NOMO-1 treated with dmso at 0.1 percent for 144 hours (cell line): ENCODE results near the gene ZBTB40.

Experiments used
- DNase-seq: peaks from one replicate; lab custom pipeline; 2025; ENCODE audit not compliant: unreplicated experiment; lab: John Stamatoyannopoulos, UW

ZBTB40 gene

DNA sequence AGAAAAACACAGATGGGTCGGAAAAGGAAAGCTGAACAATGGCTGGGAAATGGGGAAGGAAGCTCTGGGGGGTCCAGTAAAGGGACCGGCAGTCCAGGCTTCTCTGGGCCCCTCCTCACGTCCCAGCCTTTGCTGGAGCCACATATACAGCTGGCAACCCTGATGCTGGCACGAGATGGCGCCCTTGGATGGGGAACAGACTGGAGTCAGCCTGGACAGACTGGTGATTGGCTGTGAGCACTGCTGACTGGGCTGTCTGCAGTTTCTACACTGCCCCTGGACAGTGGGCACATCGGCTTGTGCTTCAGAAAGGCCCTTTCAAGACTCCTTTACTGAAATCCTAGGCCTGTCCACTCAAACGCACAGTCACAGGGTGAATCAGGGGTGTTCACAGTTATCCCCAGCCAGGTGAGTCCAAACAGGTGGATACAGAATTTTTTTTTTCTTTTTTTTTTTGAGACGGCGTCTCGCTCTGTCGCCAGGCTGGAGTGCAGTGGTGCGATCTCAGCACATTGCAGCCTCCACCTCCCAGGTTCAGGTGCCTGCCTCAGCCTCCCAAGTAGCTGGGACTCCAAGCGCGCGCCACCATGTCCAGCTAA, 31.1 kb upstream of the ZBTB40 start:
- peak; percentile 52 for DNase-seq

DNA sequence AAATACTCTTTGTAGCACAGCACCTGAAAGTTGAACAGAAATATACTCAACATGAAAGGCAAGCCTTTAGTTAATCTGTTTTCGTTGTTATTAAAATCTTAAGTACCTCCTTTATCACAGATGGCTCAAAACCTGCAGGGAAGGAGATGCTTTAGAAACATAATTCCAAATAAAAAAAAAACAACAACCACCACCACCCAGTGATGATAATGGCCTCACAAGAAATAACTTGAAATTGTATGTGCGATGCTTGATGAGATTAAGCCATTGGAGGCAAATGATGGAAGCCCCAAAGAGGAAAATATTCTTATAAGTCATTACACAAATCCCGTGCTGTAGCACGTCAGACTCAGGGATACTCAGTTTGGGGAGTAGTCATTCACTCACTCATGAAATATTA, 24.9 kb upstream of the ZBTB40 start:
- DNase-seq: no peak

DNA sequence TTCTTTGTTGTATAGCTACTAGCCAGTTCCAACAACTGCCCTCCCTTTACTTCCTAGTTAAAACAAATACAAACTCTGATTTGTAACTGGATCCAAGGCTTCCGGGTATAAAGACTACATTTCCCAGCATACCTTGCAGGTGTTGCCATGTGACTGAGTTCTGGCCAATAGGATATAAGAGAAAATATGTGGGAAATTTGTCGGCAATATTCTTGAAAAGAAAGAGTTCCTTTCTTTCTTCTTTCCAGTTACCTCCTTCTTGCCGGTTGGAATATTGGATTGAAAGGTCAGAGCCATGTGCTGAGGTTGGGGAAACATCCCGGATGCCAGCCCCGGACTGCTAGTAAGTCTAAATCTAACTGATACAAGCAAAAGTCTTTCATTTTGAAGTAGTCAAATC, 23.0 kb upstream of the ZBTB40 start:
- no peak for DNase-seq

DNA sequence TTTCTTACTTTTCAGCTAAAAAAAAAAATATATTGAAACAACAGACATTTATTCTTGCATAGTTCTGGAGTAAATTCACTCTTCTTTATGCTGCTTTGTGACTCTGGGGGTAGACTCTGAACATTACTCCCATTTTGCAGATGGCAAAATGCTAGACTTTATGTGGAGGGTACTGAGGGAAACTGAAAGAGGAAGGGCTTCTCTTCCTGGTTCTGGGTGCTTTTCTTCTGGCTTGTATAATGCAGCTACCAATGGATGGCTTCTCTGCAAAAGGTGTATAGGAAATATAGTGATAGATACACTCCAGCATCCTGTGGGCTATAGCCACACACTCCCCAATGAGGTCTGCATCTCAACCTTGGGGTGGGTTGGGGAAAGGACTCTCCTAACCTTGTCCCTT, 19.7 kb upstream of the ZBTB40 start:
- peak; percentile 13 for DNase-seq

DNA sequence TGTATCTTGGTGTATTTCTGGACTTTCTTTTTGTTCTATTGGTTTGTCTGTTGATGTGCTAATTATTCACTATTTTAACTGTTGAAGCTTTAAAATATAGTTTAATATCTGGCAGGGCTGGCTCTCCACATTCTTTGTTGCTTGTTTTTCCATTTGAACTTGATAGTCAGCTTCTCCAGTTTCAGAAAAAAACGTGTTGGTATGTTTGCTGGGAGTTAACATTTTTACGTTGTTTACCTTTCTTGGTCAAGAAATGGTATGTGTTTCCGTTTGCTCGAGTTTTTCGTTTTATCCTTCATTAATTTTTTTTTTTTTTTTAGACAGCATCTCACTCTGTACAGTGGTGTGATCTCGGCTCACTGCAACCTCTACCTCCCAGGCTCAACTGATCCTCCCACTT, 16.9 kb upstream of the ZBTB40 start:
- no peak for DNase-seq

DNA sequence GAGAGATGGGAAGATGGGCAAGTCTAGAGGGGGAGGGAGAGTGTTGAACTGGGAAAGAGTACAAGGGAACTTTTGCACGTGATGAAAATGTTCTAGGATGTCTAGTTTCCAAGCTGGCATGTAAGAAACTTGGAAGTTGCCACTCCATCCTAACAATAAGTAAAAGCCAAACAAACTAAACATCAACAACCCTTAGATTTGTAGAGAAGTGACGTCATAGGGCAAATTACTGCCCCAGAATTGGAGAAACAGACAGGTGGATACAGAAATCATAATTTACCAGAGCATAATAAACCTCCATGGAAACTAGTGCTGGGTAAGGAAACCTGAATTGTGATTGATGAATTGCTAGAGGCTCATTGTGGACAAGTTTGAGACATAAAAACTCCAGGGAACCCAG, 14.7 kb upstream of the ZBTB40 start:
- no peak for DNase-seq

DNA sequence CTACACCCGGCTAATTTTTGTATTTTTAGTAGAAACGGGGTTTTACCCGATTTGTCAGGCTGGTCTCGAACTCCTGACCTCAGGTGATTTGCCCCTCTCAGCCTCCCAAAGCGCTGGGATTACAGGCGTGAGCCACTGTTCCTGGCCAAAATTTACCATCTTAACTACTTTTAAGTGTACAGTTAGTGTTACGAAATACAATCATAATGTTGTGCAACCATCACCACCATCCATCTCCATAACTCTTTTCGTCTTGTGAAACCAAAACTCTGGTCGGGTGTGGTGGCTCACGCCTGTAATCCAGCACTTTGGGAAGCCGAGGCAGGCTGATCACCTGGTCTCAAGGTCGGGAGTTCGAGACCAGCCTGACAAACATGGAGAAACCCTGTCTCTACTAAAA, 14.1 kb upstream of the ZBTB40 start:
- DNase-seq: no peak

DNA sequence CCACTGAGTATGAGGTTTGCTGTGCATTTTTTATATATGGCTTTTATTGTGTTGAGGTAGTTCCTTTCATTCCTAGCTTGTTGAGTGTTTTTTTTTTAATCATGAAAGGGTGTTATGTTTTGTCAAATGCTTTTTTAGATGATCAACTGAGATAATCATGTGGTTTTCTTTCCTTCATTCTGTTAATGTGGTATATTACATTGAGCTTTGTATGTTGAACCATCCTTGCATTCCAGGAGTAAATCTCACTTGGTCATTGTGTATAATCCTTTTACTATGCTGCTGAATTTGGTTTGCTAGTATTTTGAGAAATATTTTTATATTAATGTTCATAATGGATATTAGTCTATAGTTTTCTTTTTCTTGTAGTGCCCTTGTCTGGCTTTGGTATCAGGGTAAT, 11.1 kb upstream of the ZBTB40 start:
- no peak for DNase-seq

DNA sequence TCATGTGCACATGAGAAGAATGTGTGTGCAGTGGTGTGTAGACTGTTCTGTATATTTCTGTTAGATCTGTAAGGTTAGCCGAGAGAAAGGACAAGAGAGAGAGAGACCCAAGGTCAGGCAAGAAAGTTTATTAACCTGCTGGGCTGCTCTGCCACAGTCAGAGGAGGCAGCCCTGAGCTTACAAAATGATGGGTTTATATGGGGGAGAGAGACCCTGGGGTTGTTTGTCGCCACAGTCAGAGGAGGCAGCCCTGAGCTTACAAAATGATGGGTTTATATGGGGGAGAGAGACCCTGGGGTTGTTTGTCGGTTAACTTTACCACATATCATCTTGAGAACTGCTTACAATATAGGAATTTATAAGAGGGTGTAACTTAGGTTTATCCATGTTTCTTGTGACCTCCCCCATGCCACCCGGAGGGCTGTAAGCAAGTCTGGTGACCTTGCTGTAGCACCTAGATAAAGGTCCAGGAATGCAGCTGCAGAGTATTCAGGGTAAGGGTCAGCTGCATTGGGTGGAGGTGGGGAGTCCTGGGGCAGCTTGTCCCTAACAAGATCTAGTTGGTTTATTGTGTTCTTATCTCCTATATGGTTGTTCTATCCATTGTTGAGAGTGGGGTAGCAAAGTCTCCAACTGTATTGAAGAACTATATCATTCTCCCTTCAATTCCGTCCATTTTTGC, 9.3 kb upstream of the ZBTB40 start:
- no peak for DNase-seq

DNA sequence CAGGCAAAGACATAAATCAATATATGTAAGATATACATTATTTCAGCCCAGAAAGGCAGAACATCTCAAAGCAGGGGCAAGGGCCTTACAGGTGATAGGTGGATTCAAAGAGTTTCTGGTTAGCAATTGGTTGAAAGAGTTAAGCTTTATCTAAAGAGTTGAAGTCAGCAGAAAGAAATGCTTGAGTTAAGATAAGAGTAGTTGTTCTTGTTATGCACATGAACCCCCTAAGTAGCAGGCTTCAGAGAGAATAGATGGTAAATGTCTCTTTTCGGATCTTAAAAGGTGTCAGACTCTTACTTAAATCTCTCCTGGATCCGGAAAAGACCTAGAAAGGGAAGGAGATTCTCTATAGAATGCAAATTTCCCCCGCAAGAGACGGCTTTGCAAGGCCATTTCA, 8.3 kb upstream of the ZBTB40 start:
- no peak for DNase-seq

DNA sequence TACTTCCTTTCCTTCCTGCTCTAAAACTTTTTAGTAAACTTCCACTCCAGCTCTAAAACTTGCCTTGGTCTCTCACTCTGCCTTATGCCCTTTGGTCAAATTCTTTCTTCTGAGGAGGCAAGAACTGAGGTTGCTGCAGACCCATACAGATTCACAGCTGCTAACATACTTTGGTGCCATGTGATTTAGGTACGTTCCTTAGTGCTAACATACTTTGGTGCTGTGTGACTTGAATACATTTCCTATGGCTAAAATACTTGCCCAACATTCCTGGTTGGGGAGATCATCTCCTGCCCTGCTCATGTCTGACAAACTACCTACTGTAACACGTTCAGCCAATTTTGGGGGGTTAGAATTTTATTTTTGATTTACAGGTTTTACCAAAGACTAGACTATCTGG, 6.8 kb upstream of the ZBTB40 start:
- DNase-seq: no peak

DNA sequence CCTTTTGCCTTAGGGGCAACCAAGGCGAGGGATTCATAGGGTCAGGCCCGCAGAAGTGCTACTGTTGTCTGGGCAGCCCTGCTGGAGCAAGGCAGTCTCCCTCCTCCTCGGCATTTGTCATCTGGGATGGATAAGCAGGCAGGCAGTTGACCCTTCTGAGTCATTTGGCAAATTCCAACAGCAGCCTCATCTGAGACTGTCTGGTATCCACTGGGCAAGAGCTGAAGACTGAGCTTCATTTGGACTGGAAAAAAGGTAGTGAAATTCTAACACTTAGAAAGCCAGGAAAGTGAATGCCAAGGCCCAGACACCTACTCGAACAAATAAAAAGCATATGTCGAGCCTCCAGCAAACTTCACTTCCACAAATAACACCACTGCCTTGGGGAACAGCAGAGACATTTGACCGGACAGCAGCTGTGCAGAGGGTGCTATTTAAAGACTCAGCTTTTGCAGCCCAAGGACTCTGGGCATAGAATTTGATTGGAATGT, 4.0 kb upstream of the ZBTB40 start:
- no peak for DNase-seq

DNA sequence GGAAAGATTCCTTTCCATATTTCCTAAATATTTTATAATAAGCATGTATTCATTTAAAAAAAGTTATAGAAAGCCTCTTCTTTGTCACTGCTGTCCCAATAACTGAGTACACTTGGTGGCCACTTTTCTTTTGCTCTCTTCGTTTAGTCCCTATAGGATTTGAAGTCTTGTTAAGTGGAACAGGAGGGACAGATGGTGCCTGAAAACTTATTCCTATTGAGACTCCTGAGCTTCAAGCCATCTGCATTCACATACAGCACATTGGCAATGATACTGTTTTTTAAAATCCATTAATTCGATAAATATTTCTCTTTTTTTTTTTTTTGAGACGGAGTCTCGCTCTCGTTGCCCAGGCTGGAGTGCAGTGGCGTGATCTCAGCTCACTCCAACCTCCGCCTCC, 2.0 kb upstream of the ZBTB40 start:
- DNase-seq: no peak

DNA sequence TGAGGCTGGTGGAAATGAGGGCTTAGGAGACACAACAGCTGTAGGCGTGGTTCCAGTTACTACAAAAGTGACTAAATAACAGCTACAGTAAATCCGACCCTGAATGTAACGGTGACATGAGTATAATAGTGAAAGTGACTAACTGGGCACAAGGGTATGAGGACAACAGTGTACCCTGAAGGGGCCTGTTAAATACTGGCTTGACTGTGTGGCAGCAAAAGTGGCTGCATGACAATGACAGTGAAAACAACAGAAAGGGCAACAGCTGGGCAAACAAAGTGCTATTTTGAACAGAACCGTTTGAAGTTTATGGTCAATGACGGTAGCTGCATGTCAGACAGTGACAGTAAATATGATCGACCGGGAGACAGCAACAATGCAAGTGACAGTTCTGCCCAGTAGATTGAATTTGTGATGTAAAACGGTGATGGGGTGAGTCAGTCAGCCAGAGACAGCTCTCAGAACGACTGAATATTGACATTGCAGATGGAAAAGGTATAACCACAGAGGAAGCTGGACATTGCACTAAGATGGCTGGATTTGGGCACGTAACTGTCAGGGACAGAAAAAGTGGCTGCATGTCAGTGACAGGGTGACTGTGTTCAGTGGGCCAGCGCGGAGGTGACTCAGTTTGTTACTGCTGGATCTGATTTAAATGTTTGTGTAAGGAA, 1.2 kb upstream of the ZBTB40 start:
- DNase-seq: no peak

DNA sequence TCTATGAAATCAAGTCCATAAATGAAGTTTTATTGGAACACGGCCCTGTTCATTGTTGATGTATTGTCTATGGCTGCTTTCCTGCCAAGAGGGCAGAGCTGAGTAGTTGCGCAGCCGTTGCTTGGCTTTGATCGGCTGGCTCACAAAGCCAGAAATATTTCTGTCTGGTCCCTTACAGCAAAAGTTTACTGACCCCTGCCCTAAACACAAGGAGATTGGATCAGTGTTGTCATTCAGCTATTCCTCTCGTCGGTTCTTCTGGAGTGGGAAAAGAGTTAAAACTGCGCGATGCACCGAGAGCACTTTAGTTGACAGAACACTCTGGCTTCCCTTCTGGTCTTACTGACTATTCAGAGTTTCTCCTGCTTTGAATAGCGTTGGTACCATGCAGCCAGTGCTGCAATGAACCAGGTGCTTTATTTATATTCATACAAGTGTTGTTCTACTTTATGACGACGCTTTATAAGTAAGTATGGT, 868 bp downstream of the ZBTB40 start:
- DNase-seq: no peak

DNA sequence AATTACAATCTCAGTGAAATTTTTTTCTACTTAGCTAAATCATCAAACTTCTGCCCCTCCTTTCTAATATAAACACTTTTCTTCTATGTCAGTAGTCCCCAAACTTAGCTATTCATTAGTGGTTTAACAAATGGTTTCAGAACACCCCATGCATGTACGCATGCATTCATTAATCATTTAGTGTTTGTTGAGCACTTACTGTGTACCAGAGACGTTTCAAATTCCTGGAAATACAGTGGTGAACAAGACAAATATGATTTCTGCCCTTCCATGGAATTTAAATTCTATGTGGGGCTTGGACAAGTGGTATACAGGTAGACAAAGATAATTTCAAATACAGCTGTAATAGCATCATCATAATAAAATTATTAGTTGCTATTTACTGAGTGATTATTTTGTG, 1.5 kb downstream of the ZBTB40 start:
- no peak for DNase-seq

DNA sequence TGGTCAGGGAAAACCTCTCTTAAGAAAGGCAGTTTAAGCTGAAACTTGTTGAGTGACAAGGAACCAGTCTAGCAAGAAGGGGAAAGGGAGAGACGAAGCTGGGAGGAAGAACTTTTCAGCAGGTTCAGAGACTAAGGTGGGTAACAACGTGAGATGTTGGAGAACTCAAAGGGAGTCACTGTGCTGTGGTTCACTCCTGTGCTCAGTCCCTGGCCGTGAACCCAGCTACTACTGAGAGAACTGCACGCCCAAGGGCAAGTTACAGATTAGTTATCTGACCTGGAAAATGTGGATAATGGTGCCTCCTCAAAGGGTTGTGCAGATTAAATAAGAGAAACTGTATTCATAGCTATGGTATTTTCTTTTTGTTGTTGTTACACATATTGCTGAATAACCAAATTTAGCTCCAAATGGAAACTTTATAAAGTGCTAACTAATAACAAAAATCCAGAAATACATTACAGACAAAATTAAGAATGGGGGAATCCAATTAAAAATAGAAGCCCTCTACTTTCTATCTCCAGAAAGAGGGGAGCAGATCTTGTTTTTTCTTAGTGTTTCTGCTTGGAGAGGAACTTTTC, 2.9 kb downstream of the ZBTB40 start:
- DNase-seq: no peak

DNA sequence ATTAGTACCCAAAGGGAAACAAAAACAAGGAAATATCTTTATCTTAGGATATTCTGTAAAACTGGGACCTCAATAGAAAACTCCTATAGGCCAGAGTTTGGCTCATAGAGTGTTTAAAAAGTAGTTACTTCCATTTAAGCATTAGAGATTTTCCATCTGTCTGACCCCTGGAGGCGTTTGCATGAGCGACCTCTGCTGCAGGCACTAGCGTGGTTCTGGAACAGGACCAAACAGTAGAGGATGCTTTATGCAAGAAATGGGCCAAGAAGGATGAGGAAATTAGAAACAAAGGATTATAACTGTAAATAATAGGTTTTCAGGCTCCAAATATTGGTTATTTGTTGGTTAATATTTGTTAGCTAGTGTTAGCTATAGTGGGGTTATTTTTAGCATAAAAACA, 5.7 kb downstream of the ZBTB40 start:
- no peak for DNase-seq

DNA sequence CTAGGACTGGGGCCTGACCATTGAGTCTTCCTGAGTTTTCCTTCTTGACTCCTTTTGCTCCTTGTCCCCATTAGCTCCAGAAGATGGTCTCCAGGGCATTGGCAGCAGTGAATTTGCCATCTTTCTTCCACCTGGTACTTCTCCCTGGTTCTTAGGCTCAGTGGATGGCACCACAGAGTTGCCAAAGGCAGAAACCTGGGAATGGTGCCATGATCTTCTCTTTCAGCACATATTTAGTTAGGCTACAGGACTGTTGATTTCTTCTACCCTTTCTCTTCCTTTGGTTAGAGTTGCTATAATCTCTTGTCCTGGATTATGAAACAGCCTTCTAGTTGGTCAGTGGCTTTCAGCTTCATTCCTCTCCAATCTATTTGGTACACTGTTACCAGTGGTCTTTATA, 6.2 kb downstream of the ZBTB40 start:
- DNase-seq: no peak

DNA sequence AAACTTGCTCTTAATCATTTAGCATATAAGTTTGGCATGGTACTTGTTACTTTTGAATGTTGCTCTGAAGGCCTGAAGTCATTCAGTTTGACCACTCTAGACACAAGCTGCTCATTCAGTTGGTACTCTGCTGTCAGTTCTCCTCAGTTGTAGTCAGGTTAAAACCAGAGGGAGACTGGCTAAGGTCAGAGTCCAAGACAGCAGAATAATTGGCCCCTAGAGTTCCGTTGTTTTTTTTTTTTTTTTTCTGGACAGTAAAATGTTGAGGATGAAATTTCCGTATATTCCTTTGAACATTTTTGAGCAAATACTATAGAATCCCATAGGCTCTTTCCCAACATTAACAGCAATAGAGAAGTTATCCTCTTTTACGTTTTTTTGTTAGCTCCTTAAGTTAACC, 9.4 kb downstream of the ZBTB40 start:
- DNase-seq: no peak

DNA sequence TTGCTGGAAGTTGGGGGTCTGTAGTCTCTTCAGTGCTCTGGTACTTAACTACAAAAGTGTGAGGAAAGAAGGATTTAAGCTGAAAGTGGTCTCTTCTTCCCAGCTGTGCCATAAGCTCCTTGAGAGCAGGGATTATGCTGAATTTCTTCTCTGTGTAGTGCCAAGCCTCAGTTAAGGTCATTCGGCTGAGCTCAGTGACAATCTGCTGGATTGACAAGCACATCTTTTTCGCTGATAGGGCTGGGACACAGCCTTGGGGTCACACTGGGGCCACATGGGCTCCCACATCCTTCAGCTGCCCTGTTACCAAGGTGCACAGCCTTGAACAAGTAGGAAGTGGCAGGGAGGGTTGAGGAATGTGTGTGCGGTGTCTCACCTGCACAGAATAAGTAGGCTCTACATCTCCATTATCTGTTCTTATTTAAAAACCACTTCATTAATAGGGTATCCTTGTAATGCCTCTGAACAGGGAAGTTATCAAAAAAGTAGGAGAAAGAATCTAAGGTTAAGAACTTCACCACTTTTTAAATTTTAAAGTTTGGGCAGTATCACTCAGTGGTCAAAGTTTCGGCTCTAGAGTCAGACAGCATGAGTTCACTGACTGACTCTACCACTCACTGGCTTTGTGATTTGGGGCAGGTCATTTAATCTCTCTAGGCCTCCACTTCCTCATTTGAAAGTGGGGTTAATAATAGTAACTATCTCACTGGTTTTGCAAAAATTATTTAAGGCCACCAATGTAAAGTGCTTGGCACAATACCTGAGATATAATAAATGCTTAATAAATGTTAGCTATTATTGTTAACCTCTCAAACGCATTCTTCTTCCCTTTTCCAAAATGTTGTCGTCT, 10.3 kb downstream of the ZBTB40 start:
- no peak for DNase-seq
